GM23338 (cell line): ENCODE measurements around the gene CACNA2D4. TPM values are rescaled to one million over a fixed set of nuclear protein-coding genes. Genes with fewer than 3 reads are reported as not detected.

Experiments used
- ATAC-seq: fragments of 200-7000 bp; cut with Tn5 transposase; 3 replicates; pipeline ENCODE4 v1.9.1; 2020
- DNase-seq: peaks from one replicate; pipeline ENCODE4 v3.0.0-alpha.2; 2015; ENCODE audit warnings: low spot score
- H2AFZ ChIP-seq: fragments of 200-600 bp; sonication (generic); 2 replicates; pipeline ENCODE4 v1.8.0; 2016; ENCODE audit warnings: antibody characterized with exemption, mild to moderate bottlenecking, moderate library complexity
- H3F3A ChIP-seq: fragments of 200-600 bp; sonication (generic); replicated peaks from 2 replicates; pipeline ENCODE4 v1.8.0; 2017; ENCODE audit warnings: antibody characterized with exemption, mixed run types, low read depth
- H3K27ac ChIP-seq: fragments of 200-600 bp; sonication (generic); 2 replicates; pipeline ENCODE4 v1.6.1; 2016; ENCODE audit warnings: low read depth
- H3K27me3 ChIP-seq: fragments of 200-600 bp; sonication (generic); 2 replicates; pipeline ENCODE4 v1.8.0; 2016; ENCODE audit warnings: mild to moderate bottlenecking, mixed run types, moderate library complexity; ENCODE audit not compliant: insufficient read depth
- H3K36me3 ChIP-seq: fragments of 200-600 bp; sonication (generic); 2 replicates; pipeline ENCODE4 v1.8.0; 2016; ENCODE audit warnings: mild to moderate bottlenecking; ENCODE audit not compliant: insufficient read depth
- H3K4me1 ChIP-seq: fragments of 200-600 bp; sonication (generic); 2 replicates; pipeline ENCODE4 v1.8.0; 2016; ENCODE audit warnings: mild to moderate bottlenecking, moderate library complexity; ENCODE audit not compliant: insufficient read depth
- H3K4me2 ChIP-seq: fragments of 200-600 bp; sonication (generic); 2 replicates; pipeline ENCODE4 v1.7.1; 2017; ENCODE audit warnings: mixed run types
- H3K4me3 ChIP-seq: fragments of 200-600 bp; sonication (generic); 2 replicates; pipeline ENCODE4 v1.6.1; 2016; ENCODE audit warnings: mixed run types
- H3K79me2 ChIP-seq: fragments of 200-600 bp; sonication (generic); replicated peaks from 2 replicates; pipeline ENCODE4 v1.8.0; 2017; ENCODE audit warnings: mild to moderate bottlenecking; ENCODE audit not compliant: insufficient read depth
- H3K9me2 ChIP-seq: fragments of 200-600 bp; sonication (generic); 2 replicates; pipeline ENCODE4 v1.8.0; 2017; ENCODE audit not compliant: insufficient read depth
- H4K20me1 ChIP-seq: fragments of 200-600 bp; sonication (generic); replicated peaks from 2 replicates; pipeline ENCODE4 v1.8.0; 2017; ENCODE audit warnings: mild to moderate bottlenecking; ENCODE audit not compliant: insufficient read depth
- H3K27ac Mint-ChIP-seq: 2 replicates; pipeline ENCODE4 v1.8.0; 2020; ENCODE audit warnings: inconsistent platforms, mild to moderate bottlenecking, moderate library complexity, mixed read lengths
- H3K27me3 Mint-ChIP-seq: 3 replicates; pipeline ENCODE4 v1.8.0; 2022; ENCODE audit warnings: low read depth, mild to moderate bottlenecking, moderate library complexity, mixed read lengths, inconsistent platforms; ENCODE audit not compliant: insufficient read depth, poor library complexity
- H3K36me3 Mint-ChIP-seq: 3 replicates; pipeline ENCODE4 v1.8.0; 2021; ENCODE audit warnings: low read depth, mild to moderate bottlenecking, inconsistent platforms, moderate library complexity, mixed read lengths
- H3K4me1 Mint-ChIP-seq: 3 replicates; pipeline ENCODE4 v1.8.0; 2020; ENCODE audit warnings: mild to moderate bottlenecking, inconsistent platforms, mixed read lengths
- H3K4me3 Mint-ChIP-seq: 3 replicates; pipeline ENCODE4 v1.8.0; 2021; ENCODE audit warnings: moderate library complexity, mild to moderate bottlenecking, inconsistent platforms, mixed read lengths
- H3K9me3 Mint-ChIP-seq: 3 replicates; pipeline ENCODE4 v1.8.0; 2020; ENCODE audit warnings: moderate library complexity, mild to moderate bottlenecking, inconsistent platforms, mixed read lengths
- CREB1 ChIP-seq: fragments of 250-450 bp; sonication (Bioruptor Pico); IDR thresholded peaks from 2 replicates; pipeline ENCODE4 v1.5.0; 2020; ENCODE audit warnings: low read depth, mild to moderate bottlenecking, moderate library complexity
- CTCF ChIP-seq, 2 experiments: fragments of 200-600 bp in 1 of 2; sonication (generic) in 1 of 2; conservative IDR thresholded peaks; 2 replicates each; pipeline versions ENCODE4 v1.5.1 to v1.6.1; 2016 to 2017; ENCODE audit warnings: antibody characterized with exemption in 2 of 2, low read depth in 2 of 2, mild to moderate bottlenecking in 2 of 2, moderate library complexity in 1 of 2
- ETS1 ChIP-seq: IDR thresholded peaks from 2 replicates; pipeline ENCODE4 v1.6.1; 2016; ENCODE audit warnings: antibody characterized with exemption
- EZH2 ChIP-seq: fragments of 200-600 bp; sonication (generic); IDR thresholded peaks from one replicate; pipeline ENCODE4 v1.8.0; 2017; ENCODE audit warnings: antibody characterized with exemption, mild to moderate bottlenecking, low read depth; ENCODE audit not compliant: unreplicated experiment
- EZH2phosphoT487 ChIP-seq: fragments of 200-600 bp; sonication (generic); IDR thresholded peaks from one replicate; pipeline ENCODE4 v1.8.1; 2018; ENCODE audit warnings: antibody characterized with exemption; ENCODE audit not compliant: unreplicated experiment
- JUNB ChIP-seq: IDR thresholded peaks from one replicate; pipeline ENCODE4 v1.6.1; 2016; ENCODE audit warnings: antibody characterized with exemption; ENCODE audit not compliant: unreplicated experiment
- NANOG ChIP-seq: IDR thresholded peaks from 2 replicates; pipeline ENCODE4 v1.6.1; 2016; ENCODE audit warnings: antibody characterized with exemption, borderline replicate concordance
- POLR2AphosphoS5 ChIP-seq: IDR thresholded peaks from 2 replicates; pipeline ENCODE4 v1.6.1; 2016; ENCODE audit warnings: antibody characterized with exemption, low read depth
- STAT1 ChIP-seq: IDR thresholded peaks from one replicate; pipeline ENCODE4 v1.6.1; 2016; ENCODE audit warnings: antibody characterized with exemption; ENCODE audit not compliant: unreplicated experiment
- ZNF114 ChIP-seq: fragments of 250-450 bp; sonication (Bioruptor Pico); IDR thresholded peaks from 2 replicates; pipeline ENCODE4 v1.5.0; 2020; ENCODE audit warnings: mild to moderate bottlenecking, moderate library complexity
- ZNF331 ChIP-seq: fragments of 250-450 bp; sonication (Bioruptor Pico); IDR thresholded peaks from 2 replicates; pipeline ENCODE4 v1.5.0; 2020; ENCODE audit warnings: low read depth, mild to moderate bottlenecking, moderate library complexity
- ZNF462 ChIP-seq: fragments of 250-450 bp; sonication (Bioruptor Pico); IDR thresholded peaks from 2 replicates; pipeline ENCODE4 v1.5.0; 2020; ENCODE audit warnings: mild to moderate bottlenecking, moderate library complexity
- polyA plus RNA-seq: library from polyadenylated mRNA; unstranded; fragments of >200 nt; fragmentation: Nextera tagmentation; extraction: Ambion mirVana; gene quantifications from 2 replicates; pipeline ENCODE4 v1.2.1, GENCODE V29; 2016
- total RNA-seq: library from RNA; depleted of rRNA; stranded (reverse); fragments of >200 nt; shearing (Covaris generic); gene quantifications from 2 replicates; pipeline ENCODE4 v1.2.3, GENCODE V29; 2014
- TF ChIP-seq, protein P1 (sequence below): IDR thresholded peaks from one replicate; pipeline ENCODE4 v1.6.1; 2018; ENCODE audit warnings: antibody characterized with exemption; ENCODE audit not compliant: unreplicated experiment

The CACNA2D4 gene
- total and polyA plus RNA-seq, 2 experiments from 2014 or later: 0.07 to 0.24 TPM

- Histone ChIP-seq H4K20me1 (peaks cover 16% of the 10 kb centered on the region; the same call in 1 of the 2 replicates), H3K79me2 (peaks cover 22% of the 10 kb centered on the region), H3K36me3 (peaks cover 9% of the 10 kb centered on the region; the same call in 1 of the 2 replicates), H3K4me1 (no peaks in the 10 kb centered on the region), H3F3A (no peaks in the 10 kb centered on the region), H3K4me2 (no peak overlapping the region), H3K4me3 (no peak overlapping the region), H3K27me3 (no peaks in the 10 kb centered on the region), H3K9me2 (no peaks in the 10 kb centered on the region), H3K27ac (no peak overlapping the region), H2AFZ (no peak overlapping the region)
- H3K4me1 Mint-ChIP-seq: no peaks in the 10 kb centered on the region
- H3K4me3 Mint-ChIP-seq: no peak overlapping the region
- H3K36me3 Mint-ChIP-seq: peaks cover 13% of the 10 kb centered on the region; the same call in 2 of the 3 replicates
- no peak overlapping the region for H3K27ac Mint-ChIP-seq
- TF ChIP-seq ZNF114 (no peak), NANOG (no peak), ZNF331 (CRISPR knock-in tag) (no peak), EZH2 (no peak), POLR2AphosphoS5 (no peak), CTCF (conservative IDR thresholded peaks at IDR 0.05; ENCODE audit: low read depth in 2 of 2) (no peak), CREB1 (CRISPR knock-in tag) (no peak), STAT1 (no peak), EZH2phosphoT487 (no peak), ETS1 (no peak), ZNF462 (no peak), JUNB (no peak)
- TF ChIP-seq, protein P1, sequence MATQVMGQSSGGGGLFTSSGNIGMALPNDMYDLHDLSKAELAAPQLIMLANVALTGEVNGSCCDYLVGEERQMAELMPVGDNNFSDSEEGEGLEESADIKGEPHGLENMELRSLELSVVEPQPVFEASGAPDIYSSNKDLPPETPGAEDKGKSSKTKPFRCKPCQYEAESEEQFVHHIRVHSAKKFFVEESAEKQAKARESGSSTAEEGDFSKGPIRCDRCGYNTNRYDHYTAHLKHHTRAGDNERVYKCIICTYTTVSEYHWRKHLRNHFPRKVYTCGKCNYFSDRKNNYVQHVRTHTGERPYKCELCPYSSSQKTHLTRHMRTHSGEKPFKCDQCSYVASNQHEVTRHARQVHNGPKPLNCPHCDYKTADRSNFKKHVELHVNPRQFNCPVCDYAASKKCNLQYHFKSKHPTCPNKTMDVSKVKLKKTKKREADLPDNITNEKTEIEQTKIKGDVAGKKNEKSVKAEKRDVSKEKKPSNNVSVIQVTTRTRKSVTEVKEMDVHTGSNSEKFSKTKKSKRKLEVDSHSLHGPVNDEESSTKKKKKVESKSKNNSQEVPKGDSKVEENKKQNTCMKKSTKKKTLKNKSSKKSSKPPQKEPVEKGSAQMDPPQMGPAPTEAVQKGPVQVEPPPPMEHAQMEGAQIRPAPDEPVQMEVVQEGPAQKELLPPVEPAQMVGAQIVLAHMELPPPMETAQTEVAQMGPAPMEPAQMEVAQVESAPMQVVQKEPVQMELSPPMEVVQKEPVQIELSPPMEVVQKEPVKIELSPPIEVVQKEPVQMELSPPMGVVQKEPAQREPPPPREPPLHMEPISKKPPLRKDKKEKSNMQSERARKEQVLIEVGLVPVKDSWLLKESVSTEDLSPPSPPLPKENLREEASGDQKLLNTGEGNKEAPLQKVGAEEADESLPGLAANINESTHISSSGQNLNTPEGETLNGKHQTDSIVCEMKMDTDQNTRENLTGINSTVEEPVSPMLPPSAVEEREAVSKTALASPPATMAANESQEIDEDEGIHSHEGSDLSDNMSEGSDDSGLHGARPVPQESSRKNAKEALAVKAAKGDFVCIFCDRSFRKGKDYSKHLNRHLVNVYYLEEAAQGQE: no peak
- H3K27me3 Mint-ChIP-seq: no peaks in the 10 kb centered on the region
- no peaks in the 10 kb centered on the region for H3K9me3 Mint-ChIP-seq
- ATAC-seq (no peak), DNase-seq (no peak)
Measured at GRCh38 chr12:1782215-1782614, 136.2 kb downstream of the CACNA2D4 start.
